Liver (tissue), 9 donors: ENCODE results near the gene SKI. TPM values are rescaled to one million over a fixed set of nuclear protein-coding genes. Genes with fewer than 3 reads are reported as not detected.

Source experiments
- DNase-seq: peaks from one replicate; pipeline ENCODE4 v3.0.0-alpha.2; 2017; ENCODE audit warnings: low spot score
- H3K27ac ChIP-seq, 2 donors: one replicate each; pipeline ENCODE4 v1.7.0; 2013; ENCODE audit warnings: inconsistent platforms in 2 of 2, low read length in 2 of 2, control low read depth in 1 of 2, low read depth in 1 of 2, mild to moderate bottlenecking in 1 of 2
- H3K27me3 ChIP-seq, 4 donors: one replicate each; pipeline versions ENCODE4 v1.6.1 to v1.7.0; 2013; ENCODE audit warnings: low read length in 3 of 4, inconsistent platforms in 1 of 4, mild to moderate bottlenecking in 1 of 4, moderate library complexity in 1 of 4; ENCODE audit not compliant: control insufficient read depth in 4 of 4, insufficient read depth in 4 of 4
- H3K36me3 ChIP-seq, 4 donors: one replicate each; pipeline versions ENCODE4 v1.6.1 to v1.7.0; 2013; ENCODE audit warnings: low read length in 3 of 4, mild to moderate bottlenecking in 3 of 4, low read depth in 1 of 4, moderate library complexity in 1 of 4; ENCODE audit not compliant: control insufficient read depth in 4 of 4, insufficient read depth in 3 of 4
- H3K4me1 ChIP-seq, 4 donors: one replicate each; pipeline versions ENCODE4 v1.6.1 to v1.7.0; 2013; ENCODE audit warnings: low read length in 3 of 4, mild to moderate bottlenecking in 3 of 4, moderate library complexity in 1 of 4; ENCODE audit not compliant: control insufficient read depth in 4 of 4, insufficient read depth in 4 of 4
- H3K4me3 ChIP-seq, 3 donors: one replicate each; pipeline versions ENCODE4 v1.6.1 to v1.7.0; 2013; ENCODE audit warnings: low read length in 3 of 3, control low read depth in 1 of 3, low read depth in 1 of 3, mild to moderate bottlenecking in 1 of 3
- H3K9ac ChIP-seq, 2 donors: one replicate each; pipeline ENCODE4 v1.7.0; 2013; ENCODE audit warnings: low read length in 2 of 2, mild to moderate bottlenecking in 2 of 2, moderate library complexity in 2 of 2, control low read depth in 1 of 2, low read depth in 1 of 2
- H3K9me3 ChIP-seq, 4 donors: one replicate each; pipeline versions ENCODE4 v1.6.1 to v1.7.0; 2013; ENCODE audit warnings: low read length in 3 of 4; ENCODE audit not compliant: control insufficient read depth in 4 of 4
- ATF3 ChIP-seq: IDR thresholded peaks from 2 replicates; pipeline ENCODE4 v1.6.1; 2016; ENCODE audit warnings: antibody characterized with exemption
- CTCF ChIP-seq: fragments of 150-350 bp; IDR thresholded peaks from 2 replicates; pipeline ENCODE4 v1.5.1; 2017; ENCODE audit warnings: improper control_type of control experiment, low read depth, low read length; ENCODE audit not compliant: missing input control
- FOXA1 ChIP-seq: IDR thresholded peaks from 2 replicates; pipeline ENCODE4 v1.6.1; 2016; ENCODE audit warnings: antibody characterized with exemption
- FOXA2 ChIP-seq: IDR thresholded peaks from 2 replicates; pipeline ENCODE4 v1.6.1; 2016; ENCODE audit warnings: antibody characterized with exemption
- GABPA ChIP-seq, 2 donors: IDR thresholded peaks in 1 of 2; conservative IDR thresholded peaks in 1 of 2; 2 replicates each; pipeline ENCODE4 v1.6.1; 2016; ENCODE audit warnings: antibody characterized with exemption in 2 of 2, mild to moderate bottlenecking in 1 of 2, moderate library complexity in 1 of 2
- HNF4A ChIP-seq, 2 donors: conservative IDR thresholded peaks; 2 replicates each; pipeline ENCODE4 v1.6.1; 2016; ENCODE audit warnings: antibody characterized with exemption in 2 of 2, mild to moderate bottlenecking in 2 of 2
- NR2F2 ChIP-seq: IDR thresholded peaks from 2 replicates; pipeline ENCODE4 v1.6.1; 2016; ENCODE audit warnings: antibody characterized with exemption
- RAD21 ChIP-seq, 2 donors: IDR thresholded peaks; 2 replicates each; pipeline ENCODE4 v1.6.1; 2016; ENCODE audit warnings: antibody characterized with exemption in 2 of 2, mild to moderate bottlenecking in 2 of 2
- REST ChIP-seq: IDR thresholded peaks from 2 replicates; pipeline ENCODE4 v1.6.1; 2016; ENCODE audit warnings: antibody characterized with exemption, mild to moderate bottlenecking
- RXRA ChIP-seq, 2 donors: IDR thresholded peaks; 2 replicates each; pipeline ENCODE4 v1.6.1; 2017 to 2018; ENCODE audit warnings: antibody characterized with exemption in 2 of 2, mild to moderate bottlenecking in 1 of 2
- SP1 ChIP-seq: IDR thresholded peaks from 2 replicates; pipeline ENCODE4 v1.6.1; 2018; ENCODE audit warnings: antibody characterized with exemption, mild to moderate bottlenecking
- YY1 ChIP-seq: IDR thresholded peaks from 2 replicates; pipeline ENCODE4 v1.6.1; 2016; ENCODE audit warnings: antibody characterized with exemption, mild to moderate bottlenecking
- ZBTB33 ChIP-seq: IDR thresholded peaks from 2 replicates; pipeline ENCODE4 v1.6.1; 2016; ENCODE audit warnings: antibody characterized with exemption
- WGBS: extraction: QIAGEN DNeasy Blood & Tissue Kit; methylation state at CpG from one replicate; pipeline ENCODE4 v1.1.7; 2013; 5-methylcytosine and 5-hydroxymethylcytosine counted together
- polyA plus RNA-seq, 2 donors: library from polyadenylated mRNA; stranded (reverse) in 1 of 2; unstranded in 1 of 2; fragments of 200-250 nt in 1 of 2; fragments of >200 nt in 1 of 2; fragmentation: Nextera tagmentation in 1 of 2; extraction: Ambion mirVana in 1 of 2; gene quantifications; one replicate each; pipeline versions ENCODE4 v1.2.1 to v1.2.3, GENCODE V29; 2013 to 2015
- total RNA-seq, 2 donors: library from RNA; depleted of rRNA; stranded (reverse); fragments of >200 nt; gene quantifications; one replicate each; pipeline ENCODE4 v1.2.3, GENCODE V29; 2014
- donor health status: healthy.
- donor health status: healthy.
- donor health status: healthy.
- donor health status: healthy.
- donor health status: healthy.

The SKI gene
- total and polyA plus RNA-seq, 4 donors = 3.2 to 21.3 (median 19.5) TPM

DNA sequence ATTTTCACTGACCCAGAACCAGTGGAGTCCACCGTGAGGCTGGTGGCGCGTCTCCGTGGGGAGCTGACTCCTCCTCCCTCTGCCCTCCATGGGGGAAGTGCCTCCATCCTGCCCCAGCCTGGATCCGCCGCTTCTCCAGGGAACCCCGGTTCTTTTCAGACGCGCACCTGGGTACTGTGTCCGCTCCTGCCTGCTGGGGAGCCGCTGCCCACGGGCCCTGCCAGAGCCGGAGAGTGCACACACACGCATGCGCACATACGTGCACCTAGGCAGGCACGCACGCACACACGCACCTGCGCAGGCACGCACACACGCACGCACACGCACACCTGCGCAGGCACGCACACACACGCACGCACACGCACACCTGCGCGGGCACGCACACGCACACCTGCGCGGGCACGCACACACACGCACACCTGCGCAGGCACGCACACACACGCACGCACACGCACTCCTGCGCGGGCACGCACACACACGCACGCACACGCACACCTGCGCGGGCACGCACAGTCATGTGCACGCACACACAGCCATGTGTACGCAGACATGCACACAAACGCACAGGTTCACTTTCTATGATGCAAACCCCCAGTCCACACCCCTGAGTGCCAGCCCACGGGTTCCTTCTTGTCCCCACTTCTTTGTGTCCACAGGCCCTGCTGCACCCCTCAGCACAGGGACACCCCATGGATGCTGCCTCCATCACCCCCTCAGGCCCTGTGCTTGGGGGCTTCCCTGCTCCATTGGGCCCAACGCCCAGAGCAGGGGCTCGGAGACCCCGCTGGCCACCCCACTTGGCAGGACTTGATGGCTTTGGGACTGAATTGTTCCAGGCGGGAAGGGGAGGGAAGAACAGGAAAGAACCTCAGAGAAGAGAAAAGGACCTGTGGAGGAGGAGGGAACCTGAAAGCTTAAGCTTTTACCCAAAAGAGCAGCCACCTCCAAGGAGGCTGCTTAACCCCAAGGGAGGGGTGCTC lies 120.5 kb downstream of the SKI start:
- no peak for DNase-seq
- TF ChIP-seq FOXA2 = no peak
- no peak for TF ChIP-seq GABPA (IDR thresholded peaks at IDR 0.05 in 1 of 2, conservative IDR thresholded peaks at IDR 0.05 in 1 of 2)
- no peak for TF ChIP-seq SP1
- TF ChIP-seq RXRA (IDR thresholded peaks at IDR 0.05) = no peak
- no peak for TF ChIP-seq RAD21 (IDR thresholded peaks at IDR 0.05)
- no peak for TF ChIP-seq NR2F2
- no peak for TF ChIP-seq ZBTB33
- no peak for TF ChIP-seq HNF4A (conservative IDR thresholded peaks at IDR 0.05)
- TF ChIP-seq YY1 = no peak
- TF ChIP-seq CTCF = no peak
- Histone ChIP-seq H3K36me3 (no peaks in the 10 kb centered on the region), H3K9me3 (no peaks in the 10 kb centered on the region), H3K27me3 (no peaks in the 10 kb centered on the region), H3K27ac (no peak overlapping the region), H3K4me1 (no peaks in the 10 kb centered on the region), H3K9ac (no peak overlapping the region), H3K4me3 (no peak overlapping the region)
- WGBS = 94% methylated on average over 59 of the region's 59 CpGs

- WGBS = 92% methylated on average over 9 of the region's 9 CpGs
- Histone ChIP-seq H3K36me3 (no peaks in the 10 kb centered on the region), H3K4me3 (no peak overlapping the region), H3K9ac (no peak overlapping the region), H3K27me3 (no peaks in the 10 kb centered on the region), H3K27ac (no peak overlapping the region), H3K4me1 (no peaks in the 10 kb centered on the region), H3K9me3 (no peaks in the 10 kb centered on the region)
- no peak for DNase-seq
- TF ChIP-seq GABPA (IDR thresholded peaks at IDR 0.05 in 1 of 2, conservative IDR thresholded peaks at IDR 0.05 in 1 of 2) (no peak), SP1 (no peak), FOXA2 (no peak), ZBTB33 (no peak), REST (no peak), HNF4A (conservative IDR thresholded peaks at IDR 0.05) (no peak), FOXA1 (no peak), RXRA (IDR thresholded peaks at IDR 0.05) (no peak), ATF3 (no peak)
Observed at GRCh38 chr1:2349806-2350205, 121.7 kb downstream of the SKI start.
